ENCODE data around the gene SHROOM3. TPM values are rescaled to one million over a fixed set of nuclear protein-coding genes. Genes with fewer than 3 reads are reported as not detected.

The SHROOM3 gene
- total and polyA plus RNA-seq, 8 donors: 6.1 to 212 (median 77.6) TPM

- Histone ChIP-seq H3K27me3 (peaks cover 0 to 8% (median 0%) of the 10 kb centered on the region in 3 donors), H3K27ac (no peak overlapping the region), H3K4me3 (no peak overlapping the region), H3K9me3 (peaks cover 0 to under 1% (median 0%) of the 10 kb centered on the region in 4 donors), H3K36me3 (no peaks in the 10 kb centered on the region), H3K4me1 (peaks cover 0 to 19% (median 7%) of the 10 kb centered on the region in 4 donors)
- WGBS, 5 donors: 89 to 92% (median 92%) methylated on average over 6 of the region's 6 CpGs
- intact Hi-C loops (cut with DNase I; ENCODE audit: low total_unique reads): loop anchor here (10.0 kb wide), 1 partner anchor 320 kb away; no protein-coding TSS in a partner anchor
- DNase-seq: no peak
- TF ChIP-seq POLR2AphosphoS5 (IDR thresholded peaks at IDR 0.05) (no peak), CTCF (IDR thresholded peaks at IDR 0.05) (no peak), POLR2A (IDR thresholded peaks at IDR 0.05) (no peak), EP300 (IDR thresholded peaks at IDR 0.05) (no peak)
Observed at GRCh38 chr4:76494871-76495590, 60.0 kb downstream of the SHROOM3 start.

GRCh38 chr4:76498550-76498949 lies 63.5 kb downstream of the SHROOM3 start:
- WGBS, 5 donors: 19 to 41% (median 26%) methylated on average over 3 of the region's 3 CpGs
- no peaks in the 10 kb centered on the region for H3K9me3 ChIP-seq
- H3K4me1 ChIP-seq: peaks cover 0 to 19% (median 7%) of the 10 kb centered on the region in 4 donors
- peak in 1 of 2 donors; percentile 56 for DNase-seq
- H3K27ac ChIP-seq: peak overlapping the region in 1 of 5 donors; percentile 56
- H3K27me3 ChIP-seq: peaks cover 0 to 8% (median 0%) of the 10 kb centered on the region in 3 donors
- intact Hi-C loops (cut with DNase I; ENCODE audit: low total_unique reads): loop anchor here (10.0 kb wide), 1 partner anchor 324 kb away; no protein-coding TSS in a partner anchor
- no peaks in the 10 kb centered on the region for H3K36me3 ChIP-seq
- H3K4me3 ChIP-seq: no peak overlapping the region
- TF ChIP-seq CTCF (IDR thresholded peaks at IDR 0.05) (no peak), POLR2AphosphoS5 (IDR thresholded peaks at IDR 0.05) (peak in 1 of 3 donors; percentile 53)

- peaks cover 0 to 19% (median 7%) of the 10 kb centered on the region in 4 donors for H3K4me1 ChIP-seq
- DNase-seq: no peak
- no peaks in the 10 kb centered on the region for H3K9me3 ChIP-seq
- no peak overlapping the region for H3K27ac ChIP-seq
- H3K36me3 ChIP-seq: no peaks in the 10 kb centered on the region
- no peak for TF ChIP-seq CTCF (IDR thresholded peaks at IDR 0.05)
- no peak for TF ChIP-seq POLR2AphosphoS5 (IDR thresholded peaks at IDR 0.05)
- no peak for TF ChIP-seq EP300 (IDR thresholded peaks at IDR 0.05)
- no peak for TF ChIP-seq POLR2A (IDR thresholded peaks at IDR 0.05)
- H3K27me3 ChIP-seq: peaks cover 0 to 8% (median 0%) of the 10 kb centered on the region in 3 donors
- no peak overlapping the region for H3K4me3 ChIP-seq
- intact Hi-C loops (cut with DNase I; ENCODE audit: low total_unique reads): loop anchor here (10.0 kb wide), 1 partner anchor 325 kb away; no protein-coding TSS in a partner anchor
- WGBS, 5 donors: 71 to 91% (median 78%) methylated on average over 4 of the region's 4 CpGs
Observed at GRCh38 chr4:76499461-76499860, 64.4 kb downstream of the SHROOM3 start.

- no peaks in the 10 kb centered on the region for H3K9me3 ChIP-seq
- H3K4me1 ChIP-seq: peaks cover 0 to 15% (median 6%) of the 10 kb centered on the region in 4 donors
- H3K27ac ChIP-seq: no peak overlapping the region
- no peak overlapping the region for H3K4me3 ChIP-seq
- no peak for DNase-seq
- no peaks in the 10 kb centered on the region for H3K27me3 ChIP-seq
- intact Hi-C loops (cut with DNase I; ENCODE audit: low total_unique reads): no loop called here
- no peak for TF ChIP-seq CTCF (IDR thresholded peaks at IDR 0.05)
- no peak for TF ChIP-seq EP300 (IDR thresholded peaks at IDR 0.05)
- H3K36me3 ChIP-seq: no peaks in the 10 kb centered on the region
- 79 to 96% (median 82%) methylated on average over 1 of the region's 1 CpG for WGBS, 5 donors
Observed at GRCh38 chr4:76502886-76503285, 67.9 kb downstream of the SHROOM3 start.

Measured in stomach (tissue), 9 donors.